Pancreas (tissue), 10 donors: ENCODE data around the gene RABGAP1L. TPM values are rescaled to one million over a fixed set of nuclear protein-coding genes. Genes with fewer than 3 reads are reported as not detected.

Source experiments
- ATAC-seq, 4 donors: fragments of 200-7000 bp; cut with Tn5 transposase; one replicate each; pipeline versions ENCODE4 v1.8.0 to v1.9.1; 2020; ENCODE audit warnings: mild to moderate bottlenecking in 4 of 4, moderate library complexity in 4 of 4
- DNase-seq, 6 donors: peaks; one replicate each; pipeline ENCODE4 v3.0.0-alpha.2; 2020
- FAIRE-seq: peaks from 2 replicates; lab custom pipeline; 2012; peaks lifted over from hg19 to GRCh38; lab: Jason Lieb, UNC
- H3K27ac ChIP-seq, 4 donors: fragments of 200-600 bp; sonication (generic); 1 replicate in 3 of 4; 2 replicates in 1 of 4; pipeline versions ENCODE4 v1.5.0 to v1.8.0; 2020
- H3K27me3 ChIP-seq, 4 donors: fragments of 200-600 bp; one replicate each; pipeline ENCODE4 v1.8.0; 2021
- H3K36me3 ChIP-seq, 3 donors: fragments of 200-600 bp; sonication (generic) in 1 of 3; one replicate each; pipeline versions ENCODE4 v1.5.0 to v1.8.0; 2020 to 2021
- H3K4me1 ChIP-seq, 3 donors: fragments of 200-600 bp; one replicate each; pipeline ENCODE4 v1.8.0; 2021
- H3K4me3 ChIP-seq, 4 donors: fragments of 200-600 bp; sonication (generic) in 2 of 4; one replicate each; pipeline versions ENCODE4 v1.5.0 to v1.8.0; 2020 to 2021
- H3K9me3 ChIP-seq, 4 donors: fragments of 200-600 bp; one replicate each; pipeline ENCODE4 v1.8.0; 2021
- WGBS, 2 donors: extraction: QIAGEN DNeasy Blood & Tissue Kit; methylation state at CpG; one replicate each; pipeline ENCODE4 v1.1.7; 2013; 5-methylcytosine and 5-hydroxymethylcytosine counted together
- intact Hi-C, 3 donors: fragments of 100-400 bp; cut with DNase I; formaldehyde crosslinking; loops; one replicate each; pipeline versions ENCODE4 v1.11.1 to v1.14.2; 2022
- polyA plus RNA-seq, 2 donors: library from polyadenylated mRNA; stranded (reverse); fragments of 200-250 nt; gene quantifications; one replicate each; pipeline ENCODE4 v1.2.3, GENCODE V29; 2013
- total RNA-seq, 6 donors: library from RNA; stranded (reverse); fragmentation: NEBNext Ultra II Directional in 4 of 6; extraction: Animal tissue kit (Norgen Biotek cat#: 25700) in 4 of 6; gene quantifications; one replicate each; pipeline versions ENCODE4 v1.2.1 to v1.2.4, GENCODE V29; 2021 to 2023
- TF ChIP-seq, protein P1 (sequence below), 4 donors: fragments of 200-600 bp; sonication (generic) in 3 of 4; IDR thresholded peaks; one replicate each; pipeline versions ENCODE4 v1.5.0 to v1.8.0; 2021; ENCODE audit warnings: antibody characterized with exemption in 4 of 4
- donor health status: healthy with polysubstance abuse.
- donor health status: DM: no; HTN: no; CAD: no; lungs with moderate emphysema.
- donor health status: DM: no; HTN: no; CAD: no.
- donor health status: control.
- donor health status: control.
- donor health status: Bipolar disorder and iron deficiency.
- donor health status: DM: yes; HTN: yes; CAD: no.
- donor health status: DM: no; HTN: no; CAD: no.
- donor health status: DM: no; HTN: no; CAD: no.
- donor health status: DM: yes; HTN: yes; CAD: no.

RABGAP1L gene
- total and polyA plus RNA-seq, 8 donors, result 13.9 to 64.8 (median 36.1) TPM

DNA sequence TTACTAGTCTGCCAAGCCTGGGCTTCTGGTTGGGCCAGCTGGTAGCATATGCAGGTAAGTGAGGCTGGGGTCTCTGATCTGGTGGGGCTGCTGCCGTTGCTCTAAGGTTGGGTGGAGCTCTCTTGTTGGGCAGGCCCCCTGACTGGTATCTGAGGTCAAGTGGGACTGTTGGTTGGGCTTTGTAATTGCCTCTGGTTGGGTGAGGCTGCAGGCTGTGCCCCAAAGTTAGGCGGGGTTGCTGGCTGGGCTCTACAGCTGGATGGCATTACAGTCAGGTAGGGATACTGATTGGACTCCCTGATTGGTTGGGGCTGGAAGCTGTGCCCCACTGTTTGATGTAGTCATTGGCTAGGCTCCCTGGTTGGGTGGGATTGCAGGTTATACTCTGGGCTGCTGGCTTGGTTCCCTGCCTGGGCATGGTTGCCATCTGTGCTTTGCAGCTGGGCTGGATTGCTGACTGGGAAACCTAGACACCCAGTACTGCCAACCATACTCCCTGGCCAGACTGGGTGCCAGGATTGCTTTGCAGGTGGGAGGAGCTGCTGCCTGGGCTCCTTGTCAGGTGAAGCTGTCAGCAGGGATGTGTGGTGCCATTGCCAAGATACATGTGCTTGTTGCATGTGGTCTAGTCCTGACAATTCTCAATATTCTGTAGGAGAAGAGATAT, 130.5 kb downstream of the RABGAP1L start:
- Histone ChIP-seq H3K27me3 (no peaks in the 10 kb centered on the region), H3K4me3 (no peak overlapping the region), H3K4me1 (no peaks in the 10 kb centered on the region), H3K27ac (no peak overlapping the region), H3K36me3 (peaks cover 0 to 3% (median 0%) of the 10 kb centered on the region in 3 donors), H3K9me3 (no peaks in the 10 kb centered on the region)
- TF ChIP-seq, protein P1, sequence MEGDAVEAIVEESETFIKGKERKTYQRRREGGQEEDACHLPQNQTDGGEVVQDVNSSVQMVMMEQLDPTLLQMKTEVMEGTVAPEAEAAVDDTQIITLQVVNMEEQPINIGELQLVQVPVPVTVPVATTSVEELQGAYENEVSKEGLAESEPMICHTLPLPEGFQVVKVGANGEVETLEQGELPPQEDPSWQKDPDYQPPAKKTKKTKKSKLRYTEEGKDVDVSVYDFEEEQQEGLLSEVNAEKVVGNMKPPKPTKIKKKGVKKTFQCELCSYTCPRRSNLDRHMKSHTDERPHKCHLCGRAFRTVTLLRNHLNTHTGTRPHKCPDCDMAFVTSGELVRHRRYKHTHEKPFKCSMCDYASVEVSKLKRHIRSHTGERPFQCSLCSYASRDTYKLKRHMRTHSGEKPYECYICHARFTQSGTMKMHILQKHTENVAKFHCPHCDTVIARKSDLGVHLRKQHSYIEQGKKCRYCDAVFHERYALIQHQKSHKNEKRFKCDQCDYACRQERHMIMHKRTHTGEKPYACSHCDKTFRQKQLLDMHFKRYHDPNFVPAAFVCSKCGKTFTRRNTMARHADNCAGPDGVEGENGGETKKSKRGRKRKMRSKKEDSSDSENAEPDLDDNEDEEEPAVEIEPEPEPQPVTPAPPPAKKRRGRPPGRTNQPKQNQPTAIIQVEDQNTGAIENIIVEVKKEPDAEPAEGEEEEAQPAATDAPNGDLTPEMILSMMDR (IDR thresholded peaks at IDR 0.05), result no peak
- 72 to 73% methylated on average over 2 of the region's 2 CpGs for WGBS, 2 donors
- FAIRE-seq, result no peak
- intact Hi-C loops, result no loop called here
- DNase-seq, result peak in 1 of 6 donors; percentile 14
- no peak for ATAC-seq

DNA sequence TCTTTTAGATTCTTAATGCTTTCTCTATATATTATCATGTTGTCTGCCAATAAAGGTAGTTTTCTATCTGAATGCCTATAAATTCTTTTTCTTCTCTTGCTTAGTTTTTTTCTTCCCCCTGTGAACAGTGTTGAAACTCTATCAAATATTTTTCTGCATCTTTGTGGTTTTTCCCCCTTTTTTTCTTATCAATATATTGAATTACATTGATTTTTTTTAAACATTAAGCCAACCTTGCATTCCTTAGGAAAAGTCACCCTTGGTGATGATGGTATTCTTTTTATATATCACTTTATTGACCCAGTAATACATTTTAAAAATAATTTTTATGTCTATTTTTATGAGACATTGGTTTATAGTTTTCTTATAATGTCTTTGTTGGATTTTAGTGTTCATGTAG, 131.7 kb downstream of the RABGAP1L start:
- H3K36me3 ChIP-seq, result peaks cover 0 to 3% (median 0%) of the 10 kb centered on the region in 3 donors
- no peaks in the 10 kb centered on the region for H3K9me3 ChIP-seq
- no peak for DNase-seq
- no peaks in the 10 kb centered on the region for H3K27me3 ChIP-seq
- ATAC-seq, result no peak
- H3K4me1 ChIP-seq, result no peaks in the 10 kb centered on the region
- FAIRE-seq, result no peak
- no peak overlapping the region for H3K4me3 ChIP-seq
- H3K27ac ChIP-seq, result no peak overlapping the region
- TF ChIP-seq, protein P1 (IDR thresholded peaks at IDR 0.05), result no peak
- intact Hi-C loops, result no loop called here

DNA sequence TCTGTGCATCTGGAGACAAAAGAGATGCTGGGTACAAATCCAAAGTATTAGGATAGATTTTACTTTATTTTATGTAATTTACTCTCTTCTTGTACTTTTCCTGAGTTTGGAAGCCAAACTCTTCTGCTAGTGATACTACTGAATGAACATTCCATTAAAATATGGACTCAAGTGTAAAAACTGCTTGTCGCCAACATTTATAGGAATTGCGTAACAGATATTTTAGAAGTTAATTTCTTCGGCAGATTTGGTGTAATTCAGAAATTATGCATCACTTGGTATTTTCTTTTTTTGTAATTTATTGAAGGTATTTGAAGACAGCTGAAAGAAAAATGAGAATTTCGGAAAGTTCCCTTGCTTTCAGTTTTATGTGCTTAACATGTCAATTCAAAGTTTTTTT, 137.0 kb downstream of the RABGAP1L start:
- Histone ChIP-seq H3K27ac (no peak overlapping the region), H3K27me3 (no peaks in the 10 kb centered on the region), H3K36me3 (no peaks in the 10 kb centered on the region), H3K9me3 (no peaks in the 10 kb centered on the region), H3K4me1 (no peaks in the 10 kb centered on the region), H3K4me3 (no peak overlapping the region)
- intact Hi-C loops, result no loop called here
- DNase-seq (no peak), ATAC-seq (no peak), FAIRE-seq (no peak)
- TF ChIP-seq, protein P1 (IDR thresholded peaks at IDR 0.05), result no peak
- 96% methylated on average over 4 of the region's 4 CpGs for WGBS, 2 donors

DNA sequence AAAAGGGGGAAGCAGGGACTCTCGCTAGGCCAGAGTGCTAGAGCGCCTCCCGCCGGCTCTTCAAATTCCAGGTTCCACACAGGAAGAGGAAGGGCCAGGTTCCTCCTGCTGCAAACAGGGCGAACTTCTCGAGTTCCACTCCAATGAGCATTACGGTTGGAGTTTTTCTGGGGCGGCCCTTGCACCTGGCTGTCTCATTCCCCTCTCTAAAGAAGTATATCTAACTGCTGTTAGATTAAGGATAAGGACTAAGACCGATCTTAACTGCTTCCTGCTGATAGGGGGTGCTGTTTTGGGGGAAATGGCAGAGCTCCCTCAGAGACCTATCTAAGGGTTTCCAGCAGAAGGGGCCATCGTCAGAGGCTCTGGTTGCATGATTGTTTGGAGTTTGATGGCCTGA, 138.0 kb downstream of the RABGAP1L start:
- H3K27ac ChIP-seq, result no peak overlapping the region
- H3K9me3 ChIP-seq, result no peaks in the 10 kb centered on the region
- WGBS, 2 donors, result 84 to 89% methylated on average over 10 of the region's 10 CpGs
- FAIRE-seq (no peak), DNase-seq (peak in 1 of 6 donors; percentile 14), ATAC-seq (no peak)
- TF ChIP-seq, protein P1 (IDR thresholded peaks at IDR 0.05), result no peak
- H3K27me3 ChIP-seq, result no peaks in the 10 kb centered on the region
- intact Hi-C loops, result no loop called here
- H3K4me1 ChIP-seq, result no peaks in the 10 kb centered on the region
- H3K4me3 ChIP-seq, result no peak overlapping the region
- no peaks in the 10 kb centered on the region for H3K36me3 ChIP-seq

DNA sequence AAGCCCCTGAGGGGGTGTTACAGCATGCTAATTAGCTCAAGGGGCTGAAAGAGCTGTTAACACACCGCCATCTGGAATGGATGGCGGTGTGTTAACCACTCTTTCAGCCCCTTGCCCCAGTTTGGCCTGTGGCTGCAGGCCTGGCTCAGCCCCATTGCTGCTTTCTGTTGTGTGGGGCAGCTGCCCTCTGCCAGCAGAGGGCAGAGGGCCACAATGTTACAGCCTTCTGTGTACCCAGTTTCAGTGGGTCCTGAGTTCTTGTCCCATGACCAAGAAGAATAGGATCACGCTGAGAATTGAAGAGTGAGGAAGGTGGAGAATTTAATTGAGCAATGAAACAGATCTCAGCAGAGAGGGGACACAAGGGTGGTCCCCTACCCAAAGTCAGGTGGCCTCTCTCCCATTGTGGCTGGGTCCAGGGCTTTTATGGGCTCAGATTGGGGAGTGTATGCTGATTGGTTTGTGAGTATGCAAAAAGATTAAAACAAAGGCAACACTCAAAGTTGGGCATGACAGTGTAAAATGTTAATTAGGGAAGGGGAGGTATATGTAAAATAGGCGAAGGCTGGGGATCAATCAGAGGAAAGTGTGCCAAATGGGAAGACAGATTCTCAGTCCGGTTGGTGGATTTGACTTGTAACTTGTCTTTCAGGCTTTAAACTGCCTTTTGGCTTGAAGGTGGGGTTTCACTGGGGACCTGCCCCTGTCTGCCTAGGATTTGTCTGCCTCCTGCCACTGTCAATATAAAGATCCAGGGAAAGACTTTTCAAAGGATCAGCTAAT, 142.2 kb downstream of the RABGAP1L start:
- TF ChIP-seq, protein P1 (IDR thresholded peaks at IDR 0.05), result no peak
- Histone ChIP-seq H3K27ac (no peak overlapping the region), H3K27me3 (no peaks in the 10 kb centered on the region), H3K9me3 (no peaks in the 10 kb centered on the region), H3K4me1 (no peaks in the 10 kb centered on the region), H3K4me3 (no peak overlapping the region), H3K36me3 (no peaks in the 10 kb centered on the region)
- ATAC-seq (no peak), DNase-seq (no peak), FAIRE-seq (no peak)
- WGBS, 2 donors, result 88 to 97% methylated on average over 5 of the region's 5 CpGs
- intact Hi-C loops, result no loop called here
